NCI-H510A (cell line): ENCODE measurements around the gene CASZ1.

Experiments used
- DNase-seq: peaks from one replicate; lab custom pipeline; 2025; lab: John Stamatoyannopoulos, UW

Gene CASZ1

GRCh38 chr1:10653370-10654125 is 142.9 kb downstream of the CASZ1 start:
- no peak for DNase-seq

GRCh38 chr1:10652626-10653025 is 143.8 kb downstream of the CASZ1 start:
- DNase-seq, result no peak

- DNase-seq, result peak; percentile 80
Observed at GRCh38 chr1:10651793-10652192, 144.7 kb downstream of the CASZ1 start.

GRCh38 chr1:10651389-10651766 is 145.1 kb downstream of the CASZ1 start:
- DNase-seq, result no peak

- no peak for DNase-seq
Observed at GRCh38 chr1:10650556-10651388, 145.7 kb downstream of the CASZ1 start.

- DNase-seq, result no peak
Observed at GRCh38 chr1:10649517-10650201, 146.8 kb downstream of the CASZ1 start.

- no peak for DNase-seq
Observed at GRCh38 chr1:10648689-10649516, 147.5 kb downstream of the CASZ1 start.

- DNase-seq, result no peak
Observed at GRCh38 chr1:10647414-10648170, 148.9 kb downstream of the CASZ1 start.

GRCh38 chr1:10646347-10646861 is 150.0 kb downstream of the CASZ1 start:
- DNase-seq, result no peak

- no peak for DNase-seq
Observed at GRCh38 chr1:10644307-10645128, 151.9 kb downstream of the CASZ1 start.

- DNase-seq, result peak; percentile 79
Observed at GRCh38 chr1:10643607-10644306, 152.7 kb downstream of the CASZ1 start.

- DNase-seq, result peak; percentile 67
Observed at GRCh38 chr1:10642403-10643080, 153.9 kb downstream of the CASZ1 start.

- no peak for DNase-seq
Observed at GRCh38 chr1:10641976-10642375, 154.5 kb downstream of the CASZ1 start.

- no peak for DNase-seq
Observed at GRCh38 chr1:10640843-10641553, 155.4 kb downstream of the CASZ1 start.

- peak; percentile 82 for DNase-seq
Observed at GRCh38 chr1:10639775-10640578, 156.5 kb downstream of the CASZ1 start.

GRCh38 chr1:10639011-10639774 is 157.3 kb downstream of the CASZ1 start:
- DNase-seq, result no peak
